GM20431 (cell line): ENCODE results near the gene SEMA3F.

Experiments
- in situ Hi-C: fragments of 300-500 bp; cut with MseI, MboI; formaldehyde crosslinking; loops from one replicate; pipeline ENCODE4 v1.15.0; 2020; ENCODE audit warnings: low sequenced_read_pairs; ENCODE audit not compliant: unreplicated experiment

SEMA3F gene

DNA sequence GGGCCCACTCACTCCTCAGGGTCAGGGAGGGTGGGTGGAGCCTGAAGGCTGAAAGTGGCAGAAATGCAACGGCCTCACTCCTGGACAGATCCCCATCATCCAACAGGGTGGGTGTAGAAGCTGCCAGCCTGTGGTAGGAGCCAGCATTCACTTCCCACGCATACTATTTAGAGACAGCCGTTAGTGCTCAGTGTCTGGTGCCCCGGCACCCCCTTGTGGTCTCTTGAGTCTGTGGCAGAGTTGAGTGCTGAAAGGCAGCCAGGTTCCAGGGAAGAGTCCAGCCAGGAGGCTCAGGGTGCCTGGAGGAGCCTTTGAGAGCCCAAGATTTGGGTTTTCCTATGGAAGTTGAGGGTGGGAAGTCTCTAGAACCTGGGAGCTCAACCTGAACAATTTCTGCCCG lies 34.1 kb downstream of the SEMA3F start:
- in situ Hi-C loops, result no loop called here

- in situ Hi-C loops, result no loop called here
Measured at GRCh38 chr3:50189989-50190388, 34.9 kb downstream of the SEMA3F start.

DNA sequence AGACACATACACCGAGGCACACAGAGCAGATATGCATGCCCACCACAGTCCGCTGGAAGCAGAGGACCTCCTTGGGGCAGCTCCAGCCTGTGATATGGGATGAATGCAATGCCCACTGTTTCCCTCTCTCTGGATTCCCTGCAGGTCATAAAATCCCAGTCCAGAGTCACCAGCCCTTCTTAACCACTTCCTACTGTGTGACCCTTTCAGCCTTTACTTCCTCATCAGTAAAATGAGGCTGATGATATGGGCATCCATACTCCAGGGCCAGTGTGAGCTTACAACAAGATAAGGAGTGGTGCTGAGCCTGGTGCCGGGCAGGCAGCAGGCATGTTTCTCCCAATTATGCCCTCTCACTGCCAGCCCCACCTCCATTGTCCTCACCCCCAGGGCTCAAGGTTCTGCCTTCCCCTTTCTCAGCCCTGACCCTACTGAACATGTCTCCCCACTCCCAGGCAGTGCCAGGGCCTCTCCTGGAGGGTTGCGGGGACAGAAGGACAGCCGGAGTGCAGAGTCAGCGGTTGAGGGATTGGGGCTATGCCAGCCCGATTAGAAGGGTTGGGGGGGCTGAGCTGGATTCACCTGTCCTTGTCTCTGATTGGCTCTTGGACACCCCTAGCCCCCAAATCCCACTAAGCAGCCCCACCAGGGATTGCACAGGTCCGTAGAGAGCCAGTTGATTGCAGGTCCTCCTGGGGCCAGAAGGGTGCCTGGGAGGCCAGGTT lies 36.0 kb downstream of the SEMA3F start, which contains the start of gene GNAT1:
Gene GNAT1 (plus strand): TSS at position 675 of the 725 bp plus-strand sequence. CDS start 116 bp downstream, outside the sequence.
- in situ Hi-C loops, result no loop called here

GRCh38 chr3:50192124-50192523 lies 37.0 kb downstream of the SEMA3F start:
- in situ Hi-C loops, result no loop called here

DNA sequence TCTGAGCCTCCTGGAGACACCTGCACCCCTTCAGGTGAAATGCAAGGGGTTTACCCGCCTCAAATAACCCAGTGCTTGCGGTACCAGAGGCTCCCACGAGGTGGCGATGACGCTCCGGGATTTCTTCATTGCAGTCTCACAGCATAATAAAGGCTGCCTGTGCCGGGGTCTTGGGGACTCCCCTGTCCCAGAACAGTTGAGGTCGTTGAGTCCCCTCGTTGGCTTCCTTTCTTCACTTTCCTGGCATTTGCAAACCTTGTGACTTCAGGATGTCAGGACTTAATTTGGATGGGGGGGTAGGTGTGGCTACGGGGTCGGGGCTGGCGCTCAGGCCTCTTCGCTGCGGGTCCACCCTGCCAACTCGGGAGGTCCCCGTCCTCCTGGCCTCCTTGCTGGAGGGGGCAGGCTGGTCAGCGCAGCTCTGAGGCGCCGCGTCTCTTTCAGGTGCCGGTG lies 37.6 kb downstream of the SEMA3F start:
- in situ Hi-C loops, result no loop called here

- in situ Hi-C loops, result no loop called here
Measured at GRCh38 chr3:50193286-50193685, 38.2 kb downstream of the SEMA3F start.

DNA sequence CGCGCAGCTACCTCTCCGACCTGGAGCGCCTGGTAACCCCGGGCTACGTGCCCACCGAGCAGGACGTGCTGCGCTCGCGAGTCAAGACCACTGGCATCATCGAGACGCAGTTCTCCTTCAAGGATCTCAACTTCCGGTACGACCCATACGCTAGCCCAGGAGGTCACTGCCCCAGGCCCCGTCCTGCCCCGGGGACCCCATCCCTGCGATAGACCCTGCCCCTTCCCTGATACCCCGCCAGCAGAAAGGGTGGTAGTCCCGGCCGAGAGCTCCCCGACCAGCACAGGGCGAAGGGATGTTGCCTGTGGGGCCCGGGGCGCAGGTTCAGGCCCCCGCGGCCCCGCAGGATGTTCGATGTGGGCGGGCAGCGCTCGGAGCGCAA lies 38.6 kb downstream of the SEMA3F start:
- in situ Hi-C loops, result no loop called here

DNA sequence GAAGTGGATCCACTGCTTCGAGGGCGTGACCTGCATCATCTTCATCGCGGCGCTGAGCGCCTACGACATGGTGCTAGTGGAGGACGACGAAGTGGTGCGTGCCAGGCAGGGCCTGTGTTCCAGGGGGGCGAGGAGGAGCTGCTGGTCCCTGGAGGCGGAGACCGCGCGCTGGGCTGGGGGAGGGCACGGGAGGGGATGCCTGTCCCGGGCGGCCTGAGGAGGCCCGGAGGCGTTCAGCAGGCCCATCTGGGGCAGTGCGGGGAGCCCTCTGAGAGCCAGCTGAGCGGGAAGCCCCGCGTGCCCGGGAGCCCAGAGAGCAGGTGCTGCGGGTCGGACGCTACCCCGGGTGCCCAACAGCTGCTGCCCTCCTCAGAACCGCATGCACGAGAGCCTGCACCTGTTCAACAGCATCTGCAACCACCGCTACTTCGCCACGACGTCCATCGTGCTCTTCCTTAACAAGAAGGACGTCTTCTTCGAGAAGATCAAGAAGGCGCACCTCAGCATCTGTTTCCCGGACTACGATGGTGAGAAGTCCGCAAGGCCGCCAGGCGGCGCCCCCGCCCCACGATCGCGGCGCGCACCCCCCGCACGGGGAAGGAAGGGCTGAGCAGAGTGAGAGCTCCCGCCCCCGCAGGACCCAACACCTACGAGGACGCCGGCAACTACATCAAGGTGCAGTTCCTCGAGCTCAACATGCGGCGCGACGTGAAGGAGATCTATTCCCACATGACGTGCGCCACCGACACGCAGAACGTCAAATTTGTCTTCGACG lies 39.2 kb downstream of the SEMA3F start:
- in situ Hi-C loops, result no loop called here

DNA sequence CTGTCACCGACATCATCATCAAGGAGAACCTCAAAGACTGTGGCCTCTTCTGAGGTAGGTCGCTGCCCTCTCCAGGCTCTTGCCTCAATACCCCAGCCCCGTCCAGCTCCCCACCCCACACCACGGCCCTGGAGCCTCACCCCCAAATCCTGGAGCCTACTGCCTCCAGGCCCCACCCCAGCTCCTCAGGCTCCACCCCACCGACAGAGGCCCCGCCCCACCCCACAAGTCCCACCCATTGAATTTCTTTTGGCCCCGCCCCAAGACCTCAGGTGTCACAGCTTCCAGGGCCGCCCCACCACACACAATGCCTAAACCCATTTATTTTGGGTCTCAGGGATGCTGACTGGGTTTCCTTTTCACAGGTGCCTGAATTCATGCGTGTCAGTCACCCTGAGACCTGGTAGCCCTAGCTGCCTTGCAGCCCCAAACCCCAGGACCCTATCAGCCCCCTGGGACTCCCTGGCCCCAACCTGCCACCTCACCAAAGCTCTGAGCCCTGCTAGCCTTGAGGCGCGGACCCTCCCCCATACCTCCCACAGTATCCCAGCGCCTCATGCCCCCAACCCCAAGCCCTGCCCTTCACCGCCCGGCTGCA lies 39.9 kb downstream of the SEMA3F start:
- in situ Hi-C loops, result no loop called here

- in situ Hi-C loops, result no loop called here
Measured at GRCh38 chr3:50195501-50196252, 40.6 kb downstream of the SEMA3F start.

DNA sequence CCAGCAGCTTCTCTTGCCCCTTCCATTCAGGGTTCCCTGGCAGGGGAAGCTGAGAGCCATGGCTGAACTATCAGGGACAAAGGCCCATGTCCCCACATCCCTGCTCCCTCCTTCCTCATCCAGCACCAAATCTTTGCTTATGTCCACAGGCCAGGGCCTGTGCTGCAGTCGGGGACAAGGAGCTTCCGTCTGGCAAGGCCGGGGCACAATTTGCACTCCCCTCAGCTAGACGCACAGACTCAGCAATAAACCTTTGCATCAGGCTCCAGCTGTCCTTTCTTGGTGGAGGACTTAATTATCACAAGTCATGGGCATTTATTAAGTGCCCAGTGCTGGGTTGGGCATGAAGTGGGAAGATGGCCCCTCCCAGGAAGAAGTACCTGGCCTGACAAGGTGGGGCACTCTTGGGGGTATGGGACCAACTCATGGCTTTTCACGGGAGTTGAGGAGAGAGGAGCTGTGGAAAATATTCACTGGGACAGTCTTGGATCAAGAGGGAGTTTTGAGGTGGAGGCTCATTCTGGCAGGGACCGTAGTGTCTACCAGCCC lies 41.2 kb downstream of the SEMA3F start:
- in situ Hi-C loops, result no loop called here

DNA sequence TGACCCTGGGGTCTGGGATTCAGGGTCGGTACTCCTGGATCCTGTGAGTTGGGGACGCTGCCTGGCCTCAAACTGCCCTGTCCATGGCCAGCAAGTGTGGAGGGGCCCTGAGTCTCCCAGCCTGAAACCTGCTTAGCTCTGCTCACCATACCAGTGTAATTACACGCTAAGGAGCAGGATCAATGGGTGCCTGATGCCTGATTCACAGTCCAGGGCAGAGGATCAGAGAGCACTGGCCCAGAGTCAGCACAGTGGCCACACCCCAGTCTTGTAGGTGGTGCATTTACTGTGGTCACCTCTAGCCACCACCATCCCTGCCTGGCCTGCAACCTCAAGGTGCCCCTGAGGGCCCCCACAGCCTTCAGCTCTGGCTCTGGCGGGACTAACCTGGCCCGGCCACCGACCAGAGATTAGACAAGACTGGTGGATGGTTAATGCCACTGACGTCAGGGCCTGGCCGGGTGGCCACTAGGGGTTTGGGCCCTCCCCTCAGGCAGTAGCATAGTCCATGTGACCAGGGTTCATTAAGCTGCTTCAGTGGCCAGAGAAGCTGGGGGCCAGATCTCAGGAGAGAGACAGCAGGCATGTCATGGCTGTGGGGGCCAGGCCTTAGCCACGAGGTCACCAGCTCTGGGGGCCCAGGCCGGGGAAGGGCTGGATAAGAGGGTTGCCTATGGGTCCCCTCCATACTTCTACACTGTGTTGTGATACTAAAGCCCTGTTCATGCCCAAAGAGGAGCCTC lies 46.6 kb downstream of the SEMA3F start:
- in situ Hi-C loops, result no loop called here

- in situ Hi-C loops, result no loop called here
Measured at GRCh38 chr3:50202353-50203112, 47.4 kb downstream of the SEMA3F start.

DNA sequence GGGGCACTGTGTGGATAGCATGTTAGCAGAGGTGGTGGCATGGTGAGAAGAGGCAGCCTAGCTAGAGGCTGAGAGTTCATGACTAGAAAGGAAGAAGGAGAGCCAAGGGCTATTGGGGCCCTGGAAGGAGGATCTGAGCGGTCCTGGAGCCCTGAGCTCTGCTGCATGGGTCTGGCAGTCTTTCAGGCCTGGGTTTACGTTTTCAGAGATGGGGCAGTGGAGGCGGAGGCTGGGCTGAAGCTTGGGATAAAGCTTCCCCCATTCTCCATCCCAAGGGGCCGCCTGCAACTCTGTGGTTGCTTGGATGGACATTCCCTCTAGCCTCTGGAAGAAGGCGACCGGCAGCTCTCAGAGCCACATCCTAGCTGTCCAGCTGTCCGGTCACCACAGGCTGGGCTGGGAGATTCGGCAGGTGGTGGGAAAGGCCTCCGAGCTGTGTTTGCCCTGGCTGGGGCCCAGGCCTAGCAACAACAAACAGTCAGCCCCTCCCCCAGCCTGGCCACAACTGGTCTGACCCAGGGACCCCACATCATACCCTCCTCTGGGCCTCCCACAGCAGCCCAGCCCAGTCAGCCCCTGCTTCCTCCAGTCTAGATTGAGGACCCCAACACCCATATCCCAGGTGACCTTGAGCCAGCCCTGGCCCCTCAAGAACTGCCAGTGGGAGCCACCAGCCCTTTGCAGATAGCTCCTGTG lies 48.1 kb downstream of the SEMA3F start:
- in situ Hi-C loops, result no loop called here

DNA sequence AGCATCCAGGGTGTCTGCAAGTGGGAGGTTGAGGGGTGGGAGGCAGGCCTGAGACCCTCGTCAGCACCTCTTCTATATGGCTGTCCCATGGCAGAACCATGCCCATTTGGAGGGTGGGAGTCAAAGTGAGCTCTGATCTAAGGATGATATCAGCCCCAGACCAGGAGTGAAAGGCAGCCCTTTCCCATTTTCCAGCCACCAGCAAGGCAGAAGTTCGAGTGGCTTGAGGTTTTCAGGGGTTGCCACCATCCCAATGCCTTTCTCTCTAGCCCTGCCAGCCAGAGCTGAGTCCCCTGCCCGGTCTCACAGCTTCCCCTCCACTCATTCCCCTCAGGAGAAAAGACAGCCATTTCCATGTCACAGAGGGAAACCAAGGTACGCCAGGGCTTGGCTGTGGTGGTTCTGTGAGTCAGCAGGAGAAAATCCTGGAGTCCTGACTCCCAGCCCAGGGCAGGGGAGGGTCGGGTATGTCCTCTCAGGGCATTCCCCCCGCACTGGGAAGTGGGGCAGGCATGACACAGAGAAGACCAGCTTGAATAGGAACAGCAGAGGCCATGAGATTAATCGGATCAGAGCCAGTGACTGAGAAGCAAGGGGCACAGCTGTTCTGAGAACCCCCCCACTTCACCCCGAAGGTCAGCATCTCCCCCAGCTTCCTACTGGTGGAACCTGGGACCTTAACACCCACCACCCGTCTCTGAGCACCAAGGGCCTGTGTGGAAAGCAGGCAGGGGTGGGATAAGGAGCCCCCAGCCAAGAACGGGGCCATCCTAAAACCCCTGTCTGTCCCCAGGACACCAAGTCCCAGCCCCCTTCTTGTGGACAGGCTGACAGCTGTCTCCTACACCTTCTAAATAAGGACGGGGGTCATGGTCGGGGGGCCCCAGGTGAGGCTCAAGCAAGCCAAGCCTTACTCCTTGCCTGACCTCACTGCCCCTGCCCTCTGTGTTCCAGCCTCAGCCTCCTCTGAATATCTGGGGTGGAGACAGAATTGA lies 49.0 kb downstream of the SEMA3F start:
- in situ Hi-C loops, result no loop called here

DNA sequence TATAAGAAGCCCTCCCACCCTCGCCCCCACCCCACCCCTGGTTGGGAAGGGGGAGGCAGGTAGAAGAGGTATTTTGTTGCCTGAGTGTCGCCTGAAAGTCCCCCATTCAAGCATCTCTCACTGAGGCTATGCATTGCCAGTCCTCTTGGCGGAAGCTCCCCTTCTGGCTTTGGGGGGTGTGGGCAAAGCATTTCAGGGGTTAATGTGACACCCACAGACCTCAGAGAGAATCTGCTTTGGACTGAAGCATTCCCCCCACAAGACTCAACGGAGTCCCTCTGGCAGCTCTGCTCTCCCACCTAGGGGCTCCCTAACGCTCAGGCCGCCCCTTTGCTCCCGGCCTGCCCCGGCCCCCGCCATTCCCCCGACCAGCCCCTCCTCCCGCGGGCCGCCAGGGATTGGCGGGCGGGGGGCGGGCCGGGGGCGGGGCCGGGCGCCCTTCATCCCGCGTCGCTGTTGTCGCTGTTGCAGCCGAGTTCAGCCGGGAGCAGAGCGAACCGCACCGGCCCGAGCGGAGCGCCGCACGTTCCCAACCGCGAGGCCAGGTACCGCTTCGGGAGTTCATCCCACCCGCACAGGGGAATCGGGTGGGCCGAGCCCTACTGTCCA lies 49.8 kb downstream of the SEMA3F start, which contains the start of gene SLC38A3:
Gene SLC38A3 (plus strand): TSS at position 468 of the 609 bp plus-strand sequence. CDS start 8,929 bp downstream, outside the sequence.
- in situ Hi-C loops, result no loop called here
